Liver (tissue), 9 donors: ENCODE results near the gene RNF10. TPM values are rescaled to one million over a fixed set of nuclear protein-coding genes. Genes with fewer than 3 reads are reported as not detected.

Experiments used
- DNase-seq: peaks from one replicate; pipeline ENCODE4 v3.0.0-alpha.2; 2017; ENCODE audit warnings: low spot score
- H3K27ac ChIP-seq, 2 donors: one replicate each; pipeline ENCODE4 v1.7.0; 2013; ENCODE audit warnings: inconsistent platforms in 2 of 2, low read length in 2 of 2, control low read depth in 1 of 2, low read depth in 1 of 2, mild to moderate bottlenecking in 1 of 2
- H3K27me3 ChIP-seq, 4 donors: one replicate each; pipeline versions ENCODE4 v1.6.1 to v1.7.0; 2013; ENCODE audit warnings: low read length in 3 of 4, inconsistent platforms in 1 of 4, mild to moderate bottlenecking in 1 of 4, moderate library complexity in 1 of 4; ENCODE audit not compliant: control insufficient read depth in 4 of 4, insufficient read depth in 4 of 4
- H3K36me3 ChIP-seq, 4 donors: one replicate each; pipeline versions ENCODE4 v1.6.1 to v1.7.0; 2013; ENCODE audit warnings: low read length in 3 of 4, mild to moderate bottlenecking in 3 of 4, low read depth in 1 of 4, moderate library complexity in 1 of 4; ENCODE audit not compliant: control insufficient read depth in 4 of 4, insufficient read depth in 3 of 4
- H3K4me1 ChIP-seq, 4 donors: one replicate each; pipeline versions ENCODE4 v1.6.1 to v1.7.0; 2013; ENCODE audit warnings: low read length in 3 of 4, mild to moderate bottlenecking in 3 of 4, moderate library complexity in 1 of 4; ENCODE audit not compliant: control insufficient read depth in 4 of 4, insufficient read depth in 4 of 4
- H3K4me3 ChIP-seq, 3 donors: one replicate each; pipeline versions ENCODE4 v1.6.1 to v1.7.0; 2013; ENCODE audit warnings: low read length in 3 of 3, control low read depth in 1 of 3, low read depth in 1 of 3, mild to moderate bottlenecking in 1 of 3
- H3K9ac ChIP-seq, 2 donors: one replicate each; pipeline ENCODE4 v1.7.0; 2013; ENCODE audit warnings: low read length in 2 of 2, mild to moderate bottlenecking in 2 of 2, moderate library complexity in 2 of 2, control low read depth in 1 of 2, low read depth in 1 of 2
- H3K9me3 ChIP-seq, 4 donors: one replicate each; pipeline versions ENCODE4 v1.6.1 to v1.7.0; 2013; ENCODE audit warnings: low read length in 3 of 4; ENCODE audit not compliant: control insufficient read depth in 4 of 4
- EGR1 ChIP-seq, 2 donors: IDR thresholded peaks; 2 replicates each; pipeline ENCODE4 v1.6.1; 2016 to 2018; ENCODE audit warnings: antibody characterized with exemption in 2 of 2, low read depth in 2 of 2
- FOXA1 ChIP-seq: IDR thresholded peaks from 2 replicates; pipeline ENCODE4 v1.6.1; 2016; ENCODE audit warnings: antibody characterized with exemption
- FOXA2 ChIP-seq: IDR thresholded peaks from 2 replicates; pipeline ENCODE4 v1.6.1; 2016; ENCODE audit warnings: antibody characterized with exemption
- GABPA ChIP-seq, 2 donors: IDR thresholded peaks in 1 of 2; conservative IDR thresholded peaks in 1 of 2; 2 replicates each; pipeline ENCODE4 v1.6.1; 2016; ENCODE audit warnings: antibody characterized with exemption in 2 of 2, mild to moderate bottlenecking in 1 of 2, moderate library complexity in 1 of 2
- HNF4A ChIP-seq, 2 donors: conservative IDR thresholded peaks; 2 replicates each; pipeline ENCODE4 v1.6.1; 2016; ENCODE audit warnings: antibody characterized with exemption in 2 of 2, mild to moderate bottlenecking in 2 of 2
- HNF4G ChIP-seq: IDR thresholded peaks from 2 replicates; pipeline ENCODE4 v1.6.1; 2016; ENCODE audit warnings: antibody characterized with exemption
- NR2F2 ChIP-seq: IDR thresholded peaks from 2 replicates; pipeline ENCODE4 v1.6.1; 2016; ENCODE audit warnings: antibody characterized with exemption
- RXRA ChIP-seq, 2 donors: IDR thresholded peaks; 2 replicates each; pipeline ENCODE4 v1.6.1; 2017 to 2018; ENCODE audit warnings: antibody characterized with exemption in 2 of 2, mild to moderate bottlenecking in 1 of 2
- SP1 ChIP-seq: IDR thresholded peaks from 2 replicates; pipeline ENCODE4 v1.6.1; 2018; ENCODE audit warnings: antibody characterized with exemption, mild to moderate bottlenecking
- WGBS: extraction: QIAGEN DNeasy Blood & Tissue Kit; methylation state at CpG from one replicate; pipeline ENCODE4 v1.1.7; 2013; 5-methylcytosine and 5-hydroxymethylcytosine counted together
- polyA plus RNA-seq, 2 donors: library from polyadenylated mRNA; stranded (reverse) in 1 of 2; unstranded in 1 of 2; fragments of 200-250 nt in 1 of 2; fragments of >200 nt in 1 of 2; fragmentation: Nextera tagmentation in 1 of 2; extraction: Ambion mirVana in 1 of 2; gene quantifications; one replicate each; pipeline versions ENCODE4 v1.2.1 to v1.2.3, GENCODE V29; 2013 to 2015
- total RNA-seq, 2 donors: library from RNA; depleted of rRNA; stranded (reverse); fragments of >200 nt; gene quantifications; one replicate each; pipeline ENCODE4 v1.2.3, GENCODE V29; 2014
- TF ChIP-seq, protein P1 (sequence below): IDR thresholded peaks from 2 replicates; pipeline ENCODE4 v1.6.1; 2016; ENCODE audit warnings: antibody characterized with exemption, mild to moderate bottlenecking
- TF ChIP-seq, protein P2 (sequence below): IDR thresholded peaks from 2 replicates; pipeline ENCODE4 v1.6.1; 2016; ENCODE audit warnings: antibody characterized with exemption
- TF ChIP-seq, protein P3 (sequence below): IDR thresholded peaks from 2 replicates; pipeline ENCODE4 v1.6.1; 2016; ENCODE audit warnings: antibody characterized with exemption
- donor health status: healthy.
- donor health status: healthy.
- donor health status: healthy.
- donor health status: healthy.
- donor health status: healthy.

Gene RNF10
- total and polyA plus RNA-seq, 4 donors = 48.0 to 157 (median 75.6) TPM

DNA sequence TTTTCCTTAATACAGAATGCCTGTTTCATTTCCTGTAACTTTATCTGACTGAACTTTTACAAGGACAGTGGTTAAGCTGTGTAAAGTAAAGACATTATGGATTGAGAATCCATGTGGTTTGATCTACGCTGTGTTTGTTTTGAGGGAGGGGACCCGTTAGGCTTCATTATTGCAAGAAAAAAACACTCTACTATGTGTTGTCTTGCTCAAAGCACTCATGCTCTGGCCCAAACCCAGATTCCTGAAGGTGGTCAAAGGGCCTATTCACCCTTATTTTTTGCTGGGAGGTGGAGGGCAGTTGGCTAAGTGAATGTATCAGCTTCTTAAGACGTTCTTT is 11.9 kb downstream of the RNF10 start (continued):
- TF ChIP-seq, protein P1, sequence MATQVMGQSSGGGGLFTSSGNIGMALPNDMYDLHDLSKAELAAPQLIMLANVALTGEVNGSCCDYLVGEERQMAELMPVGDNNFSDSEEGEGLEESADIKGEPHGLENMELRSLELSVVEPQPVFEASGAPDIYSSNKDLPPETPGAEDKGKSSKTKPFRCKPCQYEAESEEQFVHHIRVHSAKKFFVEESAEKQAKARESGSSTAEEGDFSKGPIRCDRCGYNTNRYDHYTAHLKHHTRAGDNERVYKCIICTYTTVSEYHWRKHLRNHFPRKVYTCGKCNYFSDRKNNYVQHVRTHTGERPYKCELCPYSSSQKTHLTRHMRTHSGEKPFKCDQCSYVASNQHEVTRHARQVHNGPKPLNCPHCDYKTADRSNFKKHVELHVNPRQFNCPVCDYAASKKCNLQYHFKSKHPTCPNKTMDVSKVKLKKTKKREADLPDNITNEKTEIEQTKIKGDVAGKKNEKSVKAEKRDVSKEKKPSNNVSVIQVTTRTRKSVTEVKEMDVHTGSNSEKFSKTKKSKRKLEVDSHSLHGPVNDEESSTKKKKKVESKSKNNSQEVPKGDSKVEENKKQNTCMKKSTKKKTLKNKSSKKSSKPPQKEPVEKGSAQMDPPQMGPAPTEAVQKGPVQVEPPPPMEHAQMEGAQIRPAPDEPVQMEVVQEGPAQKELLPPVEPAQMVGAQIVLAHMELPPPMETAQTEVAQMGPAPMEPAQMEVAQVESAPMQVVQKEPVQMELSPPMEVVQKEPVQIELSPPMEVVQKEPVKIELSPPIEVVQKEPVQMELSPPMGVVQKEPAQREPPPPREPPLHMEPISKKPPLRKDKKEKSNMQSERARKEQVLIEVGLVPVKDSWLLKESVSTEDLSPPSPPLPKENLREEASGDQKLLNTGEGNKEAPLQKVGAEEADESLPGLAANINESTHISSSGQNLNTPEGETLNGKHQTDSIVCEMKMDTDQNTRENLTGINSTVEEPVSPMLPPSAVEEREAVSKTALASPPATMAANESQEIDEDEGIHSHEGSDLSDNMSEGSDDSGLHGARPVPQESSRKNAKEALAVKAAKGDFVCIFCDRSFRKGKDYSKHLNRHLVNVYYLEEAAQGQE = no peak
- TF ChIP-seq HNF4G = no peak
- TF ChIP-seq GABPA (IDR thresholded peaks at IDR 0.05 in 1 of 2, conservative IDR thresholded peaks at IDR 0.05 in 1 of 2) = no peak

DNA sequence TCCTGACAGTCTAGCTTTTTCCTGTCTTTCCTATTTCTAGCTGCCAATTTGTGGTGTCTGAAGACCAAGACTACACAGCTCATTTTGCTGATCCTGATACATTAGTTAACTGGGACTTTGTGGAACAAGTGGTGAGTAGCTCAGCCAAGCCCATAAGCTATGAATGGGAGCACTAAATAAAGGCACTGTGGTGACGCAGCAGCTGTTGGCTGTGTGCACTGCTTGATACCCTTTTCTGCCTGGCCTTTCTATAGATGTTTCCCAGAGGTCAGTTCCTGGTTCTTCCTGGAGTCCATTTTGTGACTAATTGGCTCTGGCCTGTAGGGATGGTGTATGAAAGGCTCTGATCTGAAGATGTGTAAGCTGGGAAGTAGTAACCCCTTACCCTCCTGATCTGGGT is 20.5 kb downstream of the RNF10 start:
- no peak overlapping the region for H3K27ac ChIP-seq
- WGBS = 93% methylated on average over 1 of the region's 1 CpG
- no peak for DNase-seq
- no peaks in the 10 kb centered on the region for H3K27me3 ChIP-seq
- no peak overlapping the region for H3K9ac ChIP-seq
- peaks cover 3 to 15% (median 12%) of the 10 kb centered on the region in 4 donors for H3K4me1 ChIP-seq
- peaks cover 16 to 42% (median 35%) of the 10 kb centered on the region in 4 donors for H3K36me3 ChIP-seq
- no peak for TF ChIP-seq FOXA1
- TF ChIP-seq, protein P2, sequence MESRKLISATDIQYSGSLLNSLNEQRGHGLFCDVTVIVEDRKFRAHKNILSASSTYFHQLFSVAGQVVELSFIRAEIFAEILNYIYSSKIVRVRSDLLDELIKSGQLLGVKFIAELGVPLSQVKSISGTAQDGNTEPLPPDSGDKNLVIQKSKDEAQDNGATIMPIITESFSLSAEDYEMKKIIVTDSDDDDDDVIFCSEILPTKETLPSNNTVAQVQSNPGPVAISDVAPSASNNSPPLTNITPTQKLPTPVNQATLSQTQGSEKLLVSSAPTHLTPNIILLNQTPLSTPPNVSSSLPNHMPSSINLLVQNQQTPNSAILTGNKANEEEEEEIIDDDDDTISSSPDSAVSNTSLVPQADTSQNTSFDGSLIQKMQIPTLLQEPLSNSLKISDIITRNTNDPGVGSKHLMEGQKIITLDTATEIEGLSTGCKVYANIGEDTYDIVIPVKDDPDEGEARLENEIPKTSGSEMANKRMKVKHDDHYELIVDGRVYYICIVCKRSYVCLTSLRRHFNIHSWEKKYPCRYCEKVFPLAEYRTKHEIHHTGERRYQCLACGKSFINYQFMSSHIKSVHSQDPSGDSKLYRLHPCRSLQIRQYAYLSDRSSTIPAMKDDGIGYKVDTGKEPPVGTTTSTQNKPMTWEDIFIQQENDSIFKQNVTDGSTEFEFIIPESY = no peak
- no peak for TF ChIP-seq FOXA2
- TF ChIP-seq SP1 = no peak
- TF ChIP-seq RXRA (IDR thresholded peaks at IDR 0.05) = no peak
- no peak for TF ChIP-seq GABPA (IDR thresholded peaks at IDR 0.05 in 1 of 2, conservative IDR thresholded peaks at IDR 0.05 in 1 of 2)
- no peak for TF ChIP-seq NR2F2
- TF ChIP-seq HNF4A (conservative IDR thresholded peaks at IDR 0.05) = no peak
- no peak for TF ChIP-seq EGR1 (IDR thresholded peaks at IDR 0.05; ENCODE audit: low read depth in 2 of 2)
- TF ChIP-seq, protein P3, sequence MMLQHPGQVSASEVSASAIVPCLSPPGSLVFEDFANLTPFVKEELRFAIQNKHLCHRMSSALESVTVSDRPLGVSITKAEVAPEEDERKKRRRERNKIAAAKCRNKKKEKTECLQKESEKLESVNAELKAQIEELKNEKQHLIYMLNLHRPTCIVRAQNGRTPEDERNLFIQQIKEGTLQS = no peak
- no peak for TF ChIP-seq HNF4G
- TF ChIP-seq, protein P1 = no peak
- H3K9me3 ChIP-seq = no peaks in the 10 kb centered on the region
- no peak overlapping the region for H3K4me3 ChIP-seq
